Large intestine (tissue), 3 donors: ENCODE results near the gene MED12L. TPM values are rescaled to one million over a fixed set of nuclear protein-coding genes. Genes with fewer than 3 reads are reported as not detected.

ENCODE experiments used
- DNase-seq, 2 donors: peaks; one replicate each; pipeline versions ENCODE4 v3.0.0 to v3.0.0-alpha.2; 2013
- H3K27ac ChIP-seq: one replicate; pipeline ENCODE4 v1.5.1; 2013; ENCODE audit warnings: low read length
- H3K27me3 ChIP-seq: 2 replicates; pipeline ENCODE4 v1.6.1; 2013; ENCODE audit warnings: low read length; ENCODE audit not compliant: control insufficient read depth, insufficient read depth
- H3K36me3 ChIP-seq: 2 replicates; pipeline ENCODE4 v1.6.1; 2013; ENCODE audit warnings: low read length; ENCODE audit not compliant: control insufficient read depth, insufficient read depth
- H3K4me1 ChIP-seq: one replicate; pipeline ENCODE4 v1.6.1; 2013; ENCODE audit warnings: low read length; ENCODE audit not compliant: control insufficient read depth, insufficient read depth
- H3K4me3 ChIP-seq: one replicate; pipeline ENCODE4 v1.5.1; 2013; ENCODE audit warnings: low read length
- H3K9me3 ChIP-seq: one replicate; pipeline ENCODE4 v1.6.1; 2013; ENCODE audit warnings: mild to moderate bottlenecking, low read depth, low read length, moderate library complexity; ENCODE audit not compliant: control insufficient read depth
- WGBS: methylation state at CpG from one replicate; pipeline ENCODE4 v1.1.5; 2013; ENCODE audit warnings: low lambda C conversion rate; ENCODE audit not compliant: insufficient coverage; 5-methylcytosine and 5-hydroxymethylcytosine counted together
- polyA plus RNA-seq: library from polyadenylated mRNA; unstranded; fragments of 120-200 nt; gene quantifications from one replicate; pipeline ENCODE4 v1.2.1, GENCODE V29; 2013

The MED12L gene
- polyA plus RNA-seq, 1 donor: 5.4 TPM

- DNase-seq: no peak
- WGBS: no CpG with 5 or more reads among the region's 2 CpGs
- H3K4me1 ChIP-seq: peaks cover 5% of the 10 kb centered on the region
- H3K27ac ChIP-seq: no peak overlapping the region
- H3K4me3 ChIP-seq: peak overlapping the region; percentile 73
- no peaks in the 10 kb centered on the region for H3K9me3 ChIP-seq
- no peaks in the 10 kb centered on the region for H3K36me3 ChIP-seq
- H3K27me3 ChIP-seq: peaks cover 29% of the 10 kb centered on the region
Observed at GRCh38 chr3:151087648-151088047, 2.2 kb downstream of the MED12L start.

GRCh38 chr3:151091685-151092345, 6.4 kb downstream of the MED12L start:
- H3K36me3 ChIP-seq: no peaks in the 10 kb centered on the region
- no peak overlapping the region for H3K27ac ChIP-seq
- H3K4me1 ChIP-seq: no peaks in the 10 kb centered on the region
- DNase-seq: no peak
- WGBS: no CpG with 5 or more reads among the region's 3 CpGs
- H3K27me3 ChIP-seq: peaks cover 11% of the 10 kb centered on the region
- no peaks in the 10 kb centered on the region for H3K9me3 ChIP-seq
- H3K4me3 ChIP-seq: no peak overlapping the region

GRCh38 chr3:151093148-151093547, 7.7 kb downstream of the MED12L start:
- H3K27ac ChIP-seq: no peak overlapping the region
- no peak overlapping the region for H3K4me3 ChIP-seq
- no peaks in the 10 kb centered on the region for H3K4me1 ChIP-seq
- no peak for DNase-seq
- no peaks in the 10 kb centered on the region for H3K27me3 ChIP-seq
- H3K9me3 ChIP-seq: no peaks in the 10 kb centered on the region
- no peaks in the 10 kb centered on the region for H3K36me3 ChIP-seq
- WGBS: no CpG with 5 or more reads among the region's 2 CpGs

- WGBS: no CpG with 5 or more reads among the region's 4 CpGs
- no peaks in the 10 kb centered on the region for H3K4me1 ChIP-seq
- no peak overlapping the region for H3K27ac ChIP-seq
- H3K36me3 ChIP-seq: no peaks in the 10 kb centered on the region
- no peak for DNase-seq
- no peaks in the 10 kb centered on the region for H3K9me3 ChIP-seq
- H3K27me3 ChIP-seq: no peaks in the 10 kb centered on the region
- H3K4me3 ChIP-seq: no peak overlapping the region
Observed at GRCh38 chr3:151093905-151094304, 8.4 kb downstream of the MED12L start.

GRCh38 chr3:151096716-151097115, 11.3 kb downstream of the MED12L start:
- H3K36me3 ChIP-seq: no peaks in the 10 kb centered on the region
- DNase-seq: no peak
- H3K9me3 ChIP-seq: no peaks in the 10 kb centered on the region
- no peaks in the 10 kb centered on the region for H3K4me1 ChIP-seq
- WGBS: no CpG with 5 or more reads among the region's 2 CpGs
- H3K27ac ChIP-seq: no peak overlapping the region
- no peak overlapping the region for H3K4me3 ChIP-seq
- H3K27me3 ChIP-seq: no peaks in the 10 kb centered on the region

GRCh38 chr3:151100076-151100475, 14.6 kb downstream of the MED12L start:
- Histone ChIP-seq H3K27ac (no peak overlapping the region), H3K4me1 (no peaks in the 10 kb centered on the region), H3K9me3 (no peaks in the 10 kb centered on the region), H3K36me3 (no peaks in the 10 kb centered on the region), H3K4me3 (no peak overlapping the region), H3K27me3 (no peaks in the 10 kb centered on the region)
- DNase-seq: no peak
- WGBS: no CpG with 5 or more reads among the region's 1 CpG

- Histone ChIP-seq H3K36me3 (no peaks in the 10 kb centered on the region), H3K27me3 (no peaks in the 10 kb centered on the region), H3K4me1 (no peaks in the 10 kb centered on the region), H3K9me3 (no peaks in the 10 kb centered on the region), H3K4me3 (no peak overlapping the region), H3K27ac (no peak overlapping the region)
- peak in 1 of 2 donors; percentile 36 for DNase-seq
- 23% methylated on average over 4 of the region's 8 CpGs for WGBS
Observed at GRCh38 chr3:151101270-151101969, 16.0 kb downstream of the MED12L start.

- no peaks in the 10 kb centered on the region for H3K9me3 ChIP-seq
- no CpG with 5 or more reads among the region's 2 CpGs for WGBS
- H3K27ac ChIP-seq: no peak overlapping the region
- H3K4me3 ChIP-seq: no peak overlapping the region
- no peaks in the 10 kb centered on the region for H3K27me3 ChIP-seq
- no peaks in the 10 kb centered on the region for H3K36me3 ChIP-seq
- peaks cover 13% of the 10 kb centered on the region for H3K4me1 ChIP-seq
- no peak for DNase-seq
Observed at GRCh38 chr3:151106311-151106710, 20.8 kb downstream of the MED12L start.

- 51% methylated on average over 4 of the region's 4 CpGs for WGBS
- Histone ChIP-seq H3K27ac (no peak overlapping the region), H3K27me3 (no peaks in the 10 kb centered on the region), H3K4me3 (no peak overlapping the region), H3K9me3 (no peaks in the 10 kb centered on the region), H3K4me1 (peaks cover 13% of the 10 kb centered on the region), H3K36me3 (no peaks in the 10 kb centered on the region)
- peak; percentile 16 to 50 for DNase-seq
Observed at GRCh38 chr3:151107177-151107576, 21.7 kb downstream of the MED12L start.

GRCh38 chr3:151107701-151108100, 22.2 kb downstream of the MED12L start:
- H3K36me3 ChIP-seq: no peaks in the 10 kb centered on the region
- no peak for DNase-seq
- no peaks in the 10 kb centered on the region for H3K9me3 ChIP-seq
- peaks cover 13% of the 10 kb centered on the region for H3K4me1 ChIP-seq
- no peak overlapping the region for H3K4me3 ChIP-seq
- WGBS: no CpG with 5 or more reads among the region's 5 CpGs
- no peak overlapping the region for H3K27ac ChIP-seq
- no peaks in the 10 kb centered on the region for H3K27me3 ChIP-seq
